Measurements from ENCODE around the gene BCKDHA. TPM values are rescaled to one million over a fixed set of nuclear protein-coding genes. Genes with fewer than 3 reads are reported as not detected.
A peak's percentile ranks its signal among the peaks of the same experiment; 100 is the strongest.
"Not testable (repeated sequence)": the region's sequence is repeated elsewhere in the genome, so short reads cannot be mapped to it uniquely, and the experiment has no call there.

BCKDHA gene
- total RNA-seq, 1 donor from 2014 or later, result 13.4 TPM

DNA sequence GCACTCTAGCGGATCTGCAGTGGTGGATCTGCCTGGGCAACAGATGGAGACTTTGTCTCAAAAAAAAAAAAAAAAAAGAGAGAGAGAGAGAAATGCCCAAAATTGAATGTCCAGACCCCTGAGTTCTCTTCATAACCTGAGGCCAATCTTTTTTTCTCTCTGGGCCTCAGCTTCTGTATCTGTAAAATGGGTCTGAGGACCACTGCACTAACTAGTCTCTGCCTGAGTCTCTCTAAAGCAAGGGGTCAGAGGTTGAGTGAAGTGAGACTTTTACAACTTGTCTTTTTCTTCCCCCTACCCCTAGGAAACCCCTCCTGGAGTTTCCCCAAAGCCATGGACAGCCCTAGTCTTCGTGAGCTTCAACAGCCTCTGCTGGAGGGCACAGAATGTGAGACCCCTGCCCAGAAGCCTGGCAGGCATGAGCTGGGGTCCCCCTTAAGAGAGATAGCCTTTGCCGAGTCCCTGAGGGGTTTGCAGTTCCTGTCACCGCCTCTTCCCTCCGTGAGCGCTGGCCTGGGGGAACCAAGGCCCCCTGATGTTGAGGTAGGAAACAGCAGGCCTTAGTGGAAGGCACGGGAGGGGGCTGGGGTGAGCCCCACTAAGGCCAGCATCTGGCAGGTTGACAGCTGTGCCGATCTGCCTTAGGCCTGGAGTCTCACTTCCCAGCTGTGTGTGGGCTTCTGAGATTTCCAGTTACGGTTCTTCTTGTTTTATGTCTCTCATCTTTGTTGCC is 19.5 kb upstream of the BCKDHA start:
- peaks cover 12% of the 10 kb centered on the region for H3K36me3 ChIP-seq
- H3K4me1 ChIP-seq, result peaks cover 23% of the 10 kb centered on the region
- DNase-seq (no peak), ATAC-seq (no peak)
- no peaks in the 10 kb centered on the region for H3K27me3 ChIP-seq (ENCODE audit: low read depth)
- intact Hi-C loops (cut with DNase I), result no loop called here
- peak; percentile 19 for TF ChIP-seq CTCF (IDR thresholded peaks at IDR 0.05)
- no peak overlapping the region for H3K27ac ChIP-seq
- H3K9me3 ChIP-seq, result no peaks in the 10 kb centered on the region
- H3K4me3 ChIP-seq, result no peak overlapping the region

- H3K9me3 ChIP-seq; ATAC-seq; DNase-seq; H3K27ac ChIP-seq; H3K27me3 ChIP-seq (ENCODE audit: low read depth); intact Hi-C loops (cut with DNase I); H3K4me1 ChIP-seq; H3K4me3 ChIP-seq: not testable (repeated sequence)
- peaks cover 31% of the 10 kb centered on the region for H3K36me3 ChIP-seq
These were observed 16.1 kb upstream of the BCKDHA start for GRCh38 chr19:41381536-41381935.

DNA sequence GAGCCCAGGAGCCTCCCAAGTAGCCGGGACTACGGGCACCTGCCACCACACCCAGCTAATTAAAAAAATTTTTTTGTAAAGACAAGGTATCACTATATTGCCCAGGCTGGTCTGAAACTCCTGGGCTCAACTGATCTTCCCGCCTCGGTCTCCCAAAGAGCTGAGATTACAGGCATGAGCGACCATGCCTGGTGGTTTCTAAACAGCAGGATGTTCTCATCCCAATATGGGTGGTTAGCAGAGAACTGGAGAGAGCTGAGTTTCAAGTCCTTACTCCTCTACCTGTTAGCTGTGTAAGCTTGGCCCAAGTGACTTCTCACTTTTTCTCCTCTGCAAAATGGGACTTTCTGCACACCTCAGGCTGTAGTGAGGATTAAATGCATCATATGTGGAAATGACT is 13.3 kb upstream of the BCKDHA start:
- Histone ChIP-seq H3K4me1 (no peaks in the 10 kb centered on the region), H3K27me3 (ENCODE audit: low read depth) (no peaks in the 10 kb centered on the region), H3K36me3 (peaks cover 54% of the 10 kb centered on the region), H3K27ac (no peak overlapping the region), H3K4me3 (no peak overlapping the region), H3K9me3 (no peaks in the 10 kb centered on the region)
- ATAC-seq, result no peak
- intact Hi-C loops (cut with DNase I), result no loop called here
- no peak for TF ChIP-seq CTCF (IDR thresholded peaks at IDR 0.05)
- DNase-seq, result no peak

DNA sequence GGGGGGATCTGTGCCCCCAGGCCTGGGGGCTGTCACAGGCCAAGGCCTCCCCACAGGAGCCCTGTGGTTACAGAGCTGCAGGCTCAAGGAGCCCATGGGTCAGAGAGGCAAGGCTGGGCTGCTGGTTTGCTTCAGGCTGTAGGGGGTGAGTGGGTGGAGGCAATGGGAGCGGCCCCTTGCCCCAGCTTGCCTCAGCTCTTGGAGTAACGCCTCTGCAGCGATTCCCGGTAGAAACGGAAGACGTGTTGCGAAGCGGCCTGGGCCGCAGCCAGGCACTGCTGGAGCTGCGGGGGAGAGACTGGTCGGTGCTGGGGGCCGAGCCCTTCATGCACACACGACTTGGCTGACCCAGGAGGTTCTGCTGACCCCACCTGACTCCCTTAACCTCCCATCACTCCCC is 11.2 kb upstream of the BCKDHA start:
- ATAC-seq, result peak in 1 of 2 donors; percentile 19

GRCh38 chr19:41391618-41392017 is 6.0 kb upstream of the BCKDHA start:
- H3K9me3 ChIP-seq, result no peaks in the 10 kb centered on the region
- no peak overlapping the region for H3K27ac ChIP-seq
- intact Hi-C loops (cut with DNase I), result no loop called here
- H3K4me3 ChIP-seq, result no peak overlapping the region
- H3K27me3 ChIP-seq (ENCODE audit: low read depth), result no peaks in the 10 kb centered on the region
- H3K36me3 ChIP-seq, result peaks cover 49% of the 10 kb centered on the region
- TF ChIP-seq CTCF (IDR thresholded peaks at IDR 0.05), result no peak
- ATAC-seq (no peak), DNase-seq (no peak)
- peaks cover 10% of the 10 kb centered on the region for H3K4me1 ChIP-seq

More for the DNA sequence above, 11.2 kb upstream of the BCKDHA start:
- Histone ChIP-seq H3K27me3 (ENCODE audit: low read depth) (no peaks in the 10 kb centered on the region), H3K36me3 (peaks cover 75% of the 10 kb centered on the region), H3K4me3 (no peak overlapping the region), H3K9me3 (no peaks in the 10 kb centered on the region), H3K4me1 (no peaks in the 10 kb centered on the region), H3K27ac (no peak overlapping the region)
- no peak for DNase-seq
- TF ChIP-seq CTCF (IDR thresholded peaks at IDR 0.05), result no peak
- intact Hi-C loops (cut with DNase I), result no loop called here

DNA sequence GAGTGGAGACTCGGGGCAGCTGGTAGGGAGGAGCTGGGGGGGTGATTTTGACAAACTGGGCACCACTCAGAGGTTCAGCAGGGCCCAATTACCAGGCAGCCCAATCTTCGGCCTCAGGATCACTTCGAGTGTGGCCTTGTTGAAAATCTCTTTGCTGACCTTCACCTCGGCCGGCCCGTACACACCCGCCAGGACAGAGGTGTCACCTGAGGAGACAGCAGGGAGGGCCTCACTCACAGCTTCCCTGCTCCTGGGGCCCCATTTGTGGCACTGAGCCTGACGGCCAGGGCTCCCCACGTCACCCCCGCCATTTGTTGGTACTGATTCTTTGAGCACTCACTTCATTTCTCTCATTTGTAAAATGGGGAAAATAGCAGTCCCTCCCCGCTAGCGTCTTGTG is 4.8 kb upstream of the BCKDHA start:
- Histone ChIP-seq H3K27ac (no peak overlapping the region), H3K4me3 (no peak overlapping the region), H3K27me3 (ENCODE audit: low read depth) (no peaks in the 10 kb centered on the region), H3K9me3 (no peaks in the 10 kb centered on the region), H3K36me3 (peaks cover 40% of the 10 kb centered on the region), H3K4me1 (peaks cover 15% of the 10 kb centered on the region)
- DNase-seq (no peak), ATAC-seq (no peak)
- intact Hi-C loops (cut with DNase I), result no loop called here
- no peak for TF ChIP-seq CTCF (IDR thresholded peaks at IDR 0.05)

Data from lower lobe of right lung (tissue), 2 donors.